Eye (tissue), 1 donor: Measurements from ENCODE around the gene HPCAL1.
"Not testable (repeated sequence)": the region's sequence is repeated elsewhere in the genome, so short reads cannot be mapped to it uniquely, and the experiment has no call there.

ENCODE experiments used
- DNase-seq: peaks from one replicate; pipeline ENCODE4 v3.0.0-alpha.2; 2015

Gene HPCAL1

DNA sequence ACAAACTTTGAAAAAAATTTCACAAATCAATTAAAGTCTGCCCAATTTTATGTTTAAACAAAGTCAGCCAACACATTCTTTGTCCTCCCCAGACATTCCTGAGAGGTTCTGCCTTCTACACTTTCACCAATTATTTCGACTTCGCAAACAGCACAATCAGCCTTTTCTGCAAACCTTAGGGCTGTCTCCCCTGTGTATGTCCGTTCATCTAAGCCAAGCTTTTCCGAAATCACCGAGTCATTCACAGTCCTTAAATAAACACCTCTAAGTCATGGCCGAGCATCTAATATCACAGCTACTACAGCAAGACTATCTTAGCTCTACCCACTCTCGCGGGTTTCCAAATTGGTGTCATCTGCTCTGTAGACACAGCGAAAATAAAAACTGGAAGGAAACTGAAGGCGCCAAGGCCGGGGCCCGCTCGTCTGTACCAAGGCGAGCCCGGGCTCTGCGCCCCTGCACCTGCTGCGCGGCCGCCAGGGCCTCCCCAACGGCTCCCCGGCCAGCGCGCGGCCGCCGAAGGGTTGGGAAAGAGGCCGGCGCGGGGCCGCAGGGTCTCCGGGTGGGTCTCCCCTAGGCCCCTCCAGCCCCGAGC, 144.7 kb downstream of the HPCAL1 start:
- DNase-seq, result peak; percentile 75

DNA sequence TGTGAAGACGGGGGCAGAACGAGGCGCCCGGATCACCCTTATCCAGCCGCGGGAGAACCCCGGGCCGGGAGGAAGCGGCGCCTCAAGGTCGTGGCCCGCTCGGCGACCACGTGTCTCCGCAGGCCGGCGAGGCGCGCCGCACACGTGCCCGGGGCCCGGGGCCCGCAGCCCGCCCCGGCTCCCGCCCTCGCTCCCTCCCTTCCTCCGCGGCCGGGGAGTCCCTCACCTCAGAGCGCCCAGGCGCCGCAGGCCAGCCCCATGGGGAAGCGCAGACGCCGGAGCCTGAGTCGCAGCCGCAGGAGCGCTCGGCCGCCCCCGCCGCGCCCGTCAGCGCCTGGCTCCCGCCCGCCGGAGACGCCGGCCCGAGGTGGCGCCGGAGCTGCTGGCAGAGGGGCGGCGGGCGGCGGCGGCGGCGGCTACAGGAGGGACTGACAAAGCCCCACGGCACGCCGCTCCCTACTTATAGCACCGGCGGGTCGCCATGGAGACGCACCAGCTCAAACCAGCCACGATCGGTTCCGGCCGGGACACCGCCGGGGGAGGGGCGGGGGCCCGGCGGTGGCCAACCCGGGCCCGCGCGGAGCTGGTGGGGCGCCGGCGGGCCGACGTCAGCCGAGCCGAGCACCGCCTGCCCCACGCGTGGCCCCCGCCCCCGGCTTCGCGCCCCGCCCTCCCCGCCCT, 145.3 kb downstream of the HPCAL1 start, which contains the start of gene ODC1:
ODC1 (minus strand) TSS at position 433 of the 681 bp plus-strand sequence. CDS start 3,295 bp downstream, outside the sequence.
- DNase-seq, result peak; percentile 96

DNA sequence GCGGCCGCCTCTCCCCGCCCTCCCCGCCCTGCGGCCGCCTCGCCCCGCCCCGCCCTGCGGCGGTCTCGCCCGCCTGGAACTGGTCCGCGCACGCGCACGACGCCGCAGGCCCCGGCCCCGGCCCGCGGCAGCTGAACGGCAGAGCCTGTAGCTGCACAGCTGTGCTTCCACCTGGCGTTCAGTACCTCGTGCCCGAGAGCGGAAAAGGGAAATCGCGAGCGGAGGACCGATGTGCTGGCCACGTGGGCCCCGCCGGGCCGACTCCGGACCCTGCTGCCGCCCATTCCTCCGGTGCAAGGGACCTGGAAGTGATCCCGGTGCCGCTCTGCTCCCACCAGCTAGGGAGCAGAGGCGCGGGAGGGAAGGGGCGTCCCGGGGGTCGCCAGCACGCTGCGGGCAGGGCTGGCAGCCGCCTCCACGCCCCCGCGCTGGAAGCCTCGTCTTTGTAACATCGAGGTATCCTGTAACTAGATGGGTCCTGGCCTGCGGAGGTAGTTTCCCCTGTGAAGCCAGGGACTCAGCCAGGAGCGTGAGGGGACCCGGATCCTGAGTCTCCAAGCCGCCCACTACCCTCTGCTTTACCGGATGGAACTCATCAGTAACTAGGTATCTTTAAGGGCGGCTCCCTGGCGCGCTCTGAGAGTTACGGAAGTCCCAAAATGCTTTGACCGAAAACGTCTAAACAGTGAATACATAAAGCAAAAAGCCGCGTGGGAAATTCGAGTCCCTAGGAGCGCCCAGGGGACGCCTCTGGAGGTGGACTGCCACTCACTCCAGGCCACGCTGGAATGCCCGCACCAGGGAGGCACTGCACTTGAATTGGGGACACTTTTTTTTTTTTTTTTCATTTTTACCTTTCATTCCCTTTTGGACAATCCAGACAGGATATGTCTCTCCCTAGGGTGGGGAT, 146.1 kb downstream of the HPCAL1 start:
- DNase-seq, result peak; percentile 96

DNA sequence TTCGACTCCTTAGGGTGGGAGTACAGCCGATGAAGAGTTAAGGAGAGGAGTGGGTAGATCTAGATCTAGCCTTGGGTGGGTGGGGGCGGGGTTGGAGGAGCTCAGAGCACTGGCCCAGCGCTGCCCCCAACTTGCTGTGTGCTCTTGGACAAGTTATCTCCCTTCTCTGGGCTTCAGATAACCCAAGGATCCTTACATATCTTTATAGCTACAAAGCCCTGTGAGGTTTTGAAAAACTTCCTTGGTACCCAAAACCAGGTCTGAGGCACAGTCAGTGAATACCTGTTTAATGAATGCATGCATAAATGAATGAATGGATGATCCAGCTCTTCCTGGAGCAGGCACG, 146.8 kb downstream of the HPCAL1 start:
- no peak for DNase-seq

DNA sequence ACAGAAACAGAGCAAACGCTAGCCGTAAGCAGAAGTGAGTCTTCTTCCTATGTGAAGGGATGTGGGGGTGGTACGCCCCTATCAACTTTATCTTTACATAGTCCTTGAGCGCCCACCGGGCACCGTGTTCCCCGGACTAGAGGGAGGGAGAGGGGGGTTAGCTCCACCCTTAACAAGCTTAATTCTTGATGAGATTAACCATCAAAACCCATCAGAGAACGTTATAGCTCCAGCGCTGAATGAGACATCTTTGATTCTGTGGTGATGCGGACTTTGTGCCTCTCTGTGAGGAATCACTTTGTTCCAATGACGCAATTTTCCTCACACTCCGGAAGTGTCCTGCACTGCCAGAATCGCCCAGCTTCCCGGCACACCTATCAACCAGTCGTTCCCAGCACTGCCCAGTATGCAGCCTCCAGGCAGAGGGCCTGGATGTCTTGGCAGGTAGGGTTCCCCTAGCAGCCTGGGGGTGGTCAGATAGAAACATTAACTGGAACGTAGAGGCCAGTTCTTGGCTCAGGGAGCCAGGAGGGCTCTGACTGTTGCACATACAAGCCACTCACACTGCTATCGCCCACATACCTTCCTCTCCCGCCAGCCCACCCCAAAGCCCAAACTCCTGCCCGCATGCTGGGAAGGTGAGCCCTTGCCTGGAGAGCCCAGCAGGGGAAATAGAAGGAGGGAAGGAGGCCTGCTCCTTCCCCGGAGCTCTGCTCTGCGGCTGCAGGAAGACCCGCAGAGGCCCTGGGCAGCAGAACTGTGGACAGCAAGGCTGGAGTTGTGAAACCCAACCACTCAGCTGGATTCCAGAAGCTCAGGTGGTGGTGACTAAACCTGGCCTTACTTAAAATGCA, 147.4 kb downstream of the HPCAL1 start:
- no peak for DNase-seq

DNA sequence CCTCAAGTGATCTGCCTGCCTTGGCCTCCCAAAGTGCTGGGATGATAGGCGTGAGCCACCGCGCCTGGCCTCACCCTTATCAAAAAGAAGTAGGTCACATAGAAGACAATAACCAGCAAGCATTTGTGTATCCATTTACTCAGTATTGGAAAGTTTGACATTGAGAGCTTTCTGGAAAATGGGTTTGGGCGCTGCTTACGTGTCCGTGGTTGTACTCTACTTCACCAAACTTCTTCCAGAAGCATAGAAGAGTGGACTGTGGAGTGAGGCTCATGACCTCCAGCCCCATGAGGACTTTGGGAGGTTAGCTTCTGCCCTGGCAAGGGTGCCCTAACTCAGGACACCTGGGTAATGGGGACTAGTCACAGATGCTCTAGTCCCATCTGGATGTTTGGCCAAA, 149.1 kb downstream of the HPCAL1 start:
- no peak for DNase-seq

DNA sequence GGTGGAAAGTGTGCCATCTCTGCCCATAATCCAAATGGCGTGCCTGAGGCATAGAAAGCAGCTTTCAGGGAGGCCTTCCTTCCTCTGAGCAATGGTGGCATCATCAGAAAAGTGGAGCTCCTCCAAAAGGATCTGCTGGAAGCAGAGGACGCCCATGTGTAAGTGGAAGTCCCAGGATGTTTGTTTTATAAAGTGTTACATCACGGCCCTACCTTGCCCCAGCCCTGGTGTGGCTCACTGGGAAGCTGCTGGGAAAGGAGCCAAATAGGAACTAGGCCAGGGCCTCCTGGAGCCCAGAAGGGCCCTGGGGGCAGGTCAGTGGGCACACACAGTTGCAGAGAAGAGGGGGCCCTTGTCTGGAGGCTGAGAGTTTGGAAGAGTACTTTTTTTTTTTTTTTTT, 149.6 kb downstream of the HPCAL1 start:
- no peak for DNase-seq

DNA sequence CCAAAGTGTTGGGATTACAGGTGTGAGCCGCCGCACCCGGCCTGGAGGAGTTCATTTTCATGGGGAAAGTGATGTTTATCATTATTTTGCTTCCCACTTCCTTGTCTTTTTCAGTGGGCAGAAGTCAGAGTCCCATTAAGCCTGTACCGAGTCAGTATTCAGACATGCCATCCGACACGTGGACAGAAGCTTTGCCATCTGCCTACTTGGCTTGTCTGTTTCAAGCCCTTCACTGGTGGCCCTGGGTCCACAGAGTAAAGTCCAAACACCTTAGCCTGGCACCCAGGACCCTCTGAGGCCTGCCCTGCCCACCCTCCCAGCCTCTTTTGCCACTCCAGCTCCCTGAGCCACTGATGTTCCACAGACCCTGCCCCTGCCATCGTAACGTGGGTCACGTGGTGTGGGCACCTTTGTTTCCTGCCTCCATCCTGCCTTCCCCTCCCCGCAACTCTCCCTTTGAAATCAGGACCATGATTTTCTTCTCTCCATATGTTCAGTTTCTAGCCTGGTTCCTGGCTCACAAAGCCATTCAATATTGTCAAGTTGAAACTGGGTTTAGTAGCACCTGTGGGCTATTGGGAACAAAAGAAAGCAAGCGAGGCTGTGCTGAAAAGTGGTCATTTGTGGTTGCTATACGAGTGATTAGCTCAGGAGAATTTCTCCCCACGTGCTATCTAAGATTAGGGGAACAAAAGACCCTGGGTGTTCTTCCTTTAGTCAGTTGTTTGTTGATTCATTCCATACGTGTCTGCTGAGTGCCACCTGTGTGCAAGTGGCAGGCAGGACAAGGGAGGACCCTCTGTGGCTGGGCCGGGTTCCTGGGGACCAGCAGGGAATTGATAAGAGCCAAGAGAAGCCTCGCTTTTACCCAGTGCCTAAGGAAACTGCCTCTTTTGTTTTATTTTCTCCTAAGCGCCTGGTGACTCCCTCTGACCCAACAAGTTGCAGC, 150.5 kb downstream of the HPCAL1 start:
- no peak for DNase-seq

DNA sequence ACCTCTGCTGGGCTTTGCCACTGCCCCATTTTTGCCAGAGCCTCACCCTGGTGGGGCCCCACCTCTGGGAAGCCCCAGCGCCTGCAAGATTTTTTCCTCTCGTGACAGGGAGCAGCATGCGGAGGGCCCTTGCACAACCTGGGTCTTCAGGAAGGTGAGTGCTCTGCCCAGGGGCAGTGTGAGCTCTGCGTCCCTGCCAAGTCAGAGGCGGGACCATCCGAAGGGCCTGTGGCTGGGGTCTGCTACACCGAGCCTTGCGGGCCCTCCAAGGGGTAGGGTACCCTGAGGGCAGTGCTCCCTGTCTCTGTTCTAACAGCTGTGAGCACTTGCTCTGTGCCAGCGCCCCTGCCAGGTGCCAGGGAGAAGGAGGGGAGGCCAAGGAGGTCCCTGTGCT, 151.2 kb downstream of the HPCAL1 start:
- DNase-seq, result no peak

DNA sequence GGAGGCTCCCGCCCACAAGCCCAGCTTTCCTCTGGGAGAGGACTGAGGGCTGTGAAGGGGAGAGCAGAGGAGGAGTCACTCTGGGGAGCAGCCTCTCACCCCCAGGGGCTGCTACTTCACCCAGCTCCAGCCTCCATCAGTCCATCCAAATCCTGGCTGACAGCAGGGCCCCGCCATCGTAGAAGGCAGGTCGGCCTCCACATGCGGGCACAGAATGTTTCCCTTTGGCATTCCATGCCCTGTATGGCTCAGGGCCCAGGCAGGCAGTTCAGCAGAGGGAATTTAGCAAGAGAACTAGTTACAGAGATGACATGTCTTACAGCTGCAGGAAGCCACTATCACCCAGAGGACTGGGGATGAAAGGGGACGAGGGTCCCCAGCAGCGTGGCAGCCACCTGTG, 151.8 kb downstream of the HPCAL1 start:
- no peak for DNase-seq

DNA sequence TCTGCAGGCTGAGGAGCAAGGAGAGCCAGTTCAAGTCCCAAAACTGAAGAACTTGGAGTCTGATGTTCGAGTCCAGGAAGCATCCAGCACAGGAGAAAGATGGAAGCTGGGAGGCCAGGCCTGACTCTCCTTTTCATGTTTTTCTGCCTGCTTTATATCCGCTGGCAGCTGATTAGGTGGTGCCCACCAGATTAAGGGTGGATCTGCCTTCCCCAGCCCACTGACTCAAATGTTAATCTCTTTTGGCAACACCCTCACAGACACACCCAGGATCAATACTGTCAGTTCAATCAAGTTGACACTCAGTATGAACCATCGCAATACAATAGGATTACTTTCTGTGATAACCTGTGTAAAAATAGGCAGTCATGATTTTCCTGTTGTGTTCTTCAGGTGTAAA, 154.5 kb downstream of the HPCAL1 start:
- DNase-seq, result not testable (repeated sequence)

DNA sequence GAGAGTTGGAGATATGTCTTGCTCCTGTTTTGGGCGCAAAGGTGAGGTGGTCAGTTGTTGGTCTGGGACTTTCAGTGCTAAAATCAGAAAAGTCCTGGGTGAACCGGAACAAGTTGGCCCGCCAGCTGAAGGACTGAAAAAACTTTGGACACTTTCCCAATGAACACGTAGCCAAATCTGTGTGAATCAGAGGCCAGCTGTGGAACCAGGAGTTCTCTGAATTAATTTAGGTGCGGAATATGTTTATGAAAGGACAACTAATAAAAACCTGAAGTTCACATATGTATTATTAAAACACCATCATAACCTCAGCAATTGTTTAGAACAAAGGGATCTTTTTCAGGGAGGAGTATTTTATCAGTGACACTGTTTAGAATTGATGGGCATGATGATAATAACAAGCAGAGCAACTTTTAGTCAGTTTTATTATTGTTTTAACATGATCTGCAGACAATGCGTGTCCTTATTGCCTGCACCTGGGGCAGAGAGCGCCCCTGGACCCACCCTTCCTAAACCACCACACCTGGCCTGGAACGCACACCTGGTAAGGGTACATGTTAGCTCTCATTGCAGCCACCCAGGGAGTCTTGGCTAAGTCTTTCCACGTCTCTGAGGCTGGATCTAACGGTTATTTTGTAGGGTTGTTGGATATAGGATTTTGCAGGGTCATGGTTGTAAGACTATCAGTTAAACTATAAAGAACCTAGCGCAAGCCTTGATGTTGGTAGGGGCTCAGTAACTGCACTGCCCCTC, 155.3 kb downstream of the HPCAL1 start:
- DNase-seq, result no peak

DNA sequence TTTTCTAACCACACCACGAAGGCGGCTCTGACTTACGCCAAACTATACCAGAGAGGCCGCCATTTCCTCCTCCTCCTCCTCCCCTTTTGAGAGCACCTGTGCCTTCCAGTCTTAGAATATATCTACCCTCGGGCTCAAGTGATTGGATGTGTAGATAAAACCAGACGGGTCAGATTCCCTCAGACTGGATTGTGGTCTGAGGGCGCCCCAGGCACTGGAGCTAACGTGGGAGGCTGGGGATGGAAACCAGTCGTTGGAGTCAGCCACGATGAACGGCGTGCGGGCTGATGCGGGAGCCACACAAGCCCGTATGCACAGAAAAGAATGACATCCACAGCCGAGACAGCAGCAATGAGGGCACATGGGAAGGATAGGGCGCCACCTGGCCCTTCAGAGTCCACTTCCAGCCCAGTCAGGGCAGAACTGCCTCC, 157.7 kb downstream of the HPCAL1 start:
- no peak for DNase-seq

DNA sequence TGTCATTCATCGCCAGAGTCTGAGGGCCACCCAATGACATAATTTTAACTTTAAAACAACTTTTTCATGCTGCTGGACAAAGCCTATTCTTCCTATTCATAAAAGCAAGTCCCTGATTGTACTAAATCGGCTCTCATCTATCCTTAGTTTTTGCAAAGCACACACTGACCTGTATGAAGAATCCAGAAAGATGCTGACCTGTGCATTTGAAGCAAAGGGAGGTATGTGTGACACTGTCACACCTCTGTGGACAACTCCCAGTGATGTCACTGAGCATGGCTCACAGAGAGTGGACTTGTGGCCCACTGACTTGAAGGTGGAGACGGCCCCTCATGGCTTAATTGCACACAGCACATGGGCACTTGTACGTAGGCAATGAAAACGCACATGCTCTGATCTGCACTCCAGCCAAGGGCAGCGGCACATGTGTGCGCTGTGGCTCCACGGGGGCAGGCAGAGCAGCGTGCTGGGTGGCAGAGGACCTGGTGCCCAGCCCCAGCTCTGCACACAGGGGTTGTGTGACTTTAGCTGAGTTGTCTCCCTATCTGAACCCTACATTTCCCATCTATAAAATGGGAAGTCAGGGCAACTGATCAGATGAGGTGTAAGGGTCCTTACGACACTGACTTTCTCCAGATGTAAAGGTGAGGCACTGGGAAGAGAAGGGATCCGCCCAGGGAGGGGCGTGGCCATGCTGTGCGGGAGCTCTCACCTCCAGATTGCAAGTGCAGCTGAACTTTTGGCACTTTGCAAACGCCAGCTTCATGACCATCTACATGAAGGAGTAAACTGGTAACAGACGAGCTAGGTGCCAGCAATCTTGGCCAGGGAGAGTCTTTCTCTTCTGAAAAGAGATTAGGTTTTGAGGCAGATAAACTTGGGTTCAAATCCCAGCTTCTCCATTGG, 159.7 kb downstream of the HPCAL1 start:
- no peak for DNase-seq

DNA sequence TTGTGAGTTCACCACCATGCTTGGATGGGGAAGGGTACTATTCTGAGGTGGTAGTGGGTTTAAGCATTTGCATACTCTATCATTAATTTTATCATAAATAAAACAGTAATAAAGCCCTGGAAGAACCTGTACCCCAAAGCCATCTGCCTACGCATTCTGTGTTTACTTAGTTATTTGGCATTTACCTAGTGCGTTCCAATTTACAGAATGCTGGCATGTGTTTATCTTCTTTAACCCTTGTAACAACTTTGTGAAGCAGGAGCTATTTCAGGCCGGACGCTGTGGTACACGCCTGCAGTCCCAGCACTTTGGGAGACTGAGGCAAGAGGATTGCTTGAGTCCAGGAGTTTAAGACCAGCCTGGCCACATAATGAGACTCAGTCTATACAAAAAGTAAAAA, 163.2 kb downstream of the HPCAL1 start:
- no peak for DNase-seq

DNA sequence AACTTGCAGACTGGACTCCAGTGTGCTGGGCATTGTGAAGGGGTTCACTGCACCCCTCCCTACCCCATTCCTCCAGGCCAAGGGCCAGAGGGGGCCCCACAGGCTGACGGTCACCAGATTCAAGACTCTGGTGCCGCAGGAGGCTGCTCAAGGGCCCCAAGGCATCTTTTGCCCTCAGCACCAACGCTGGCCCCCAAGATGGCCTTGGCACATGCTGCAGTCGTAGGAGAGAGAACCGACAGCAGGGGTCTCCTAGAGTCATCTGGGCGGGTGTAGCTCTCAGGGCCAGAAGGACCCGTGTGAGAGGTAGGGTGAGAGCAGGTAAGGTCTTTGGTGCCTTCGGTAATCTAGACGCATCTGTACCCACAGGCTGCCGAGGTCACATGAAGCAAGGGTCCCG, 164.1 kb downstream of the HPCAL1 start:
- DNase-seq, result no peak

DNA sequence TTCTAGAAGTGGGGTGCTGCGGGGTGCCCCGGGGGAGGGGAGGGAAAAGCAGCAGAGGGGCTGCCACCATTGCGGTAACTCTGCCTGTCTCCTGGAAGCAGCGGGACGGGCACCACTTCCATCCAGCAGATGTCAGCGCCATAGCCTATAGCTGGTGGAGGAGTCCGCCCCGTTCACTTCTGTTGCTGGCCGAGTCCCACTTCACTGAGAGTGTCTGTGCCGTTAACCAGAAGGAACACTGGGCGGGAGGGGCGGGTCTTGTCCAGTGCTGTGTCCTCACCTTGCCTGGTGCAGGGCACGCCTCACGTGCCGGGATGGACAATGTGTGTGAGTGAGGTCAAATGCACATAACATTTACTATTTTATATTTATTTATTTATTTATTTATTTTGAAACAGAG, 164.7 kb downstream of the HPCAL1 start:
- no peak for DNase-seq

DNA sequence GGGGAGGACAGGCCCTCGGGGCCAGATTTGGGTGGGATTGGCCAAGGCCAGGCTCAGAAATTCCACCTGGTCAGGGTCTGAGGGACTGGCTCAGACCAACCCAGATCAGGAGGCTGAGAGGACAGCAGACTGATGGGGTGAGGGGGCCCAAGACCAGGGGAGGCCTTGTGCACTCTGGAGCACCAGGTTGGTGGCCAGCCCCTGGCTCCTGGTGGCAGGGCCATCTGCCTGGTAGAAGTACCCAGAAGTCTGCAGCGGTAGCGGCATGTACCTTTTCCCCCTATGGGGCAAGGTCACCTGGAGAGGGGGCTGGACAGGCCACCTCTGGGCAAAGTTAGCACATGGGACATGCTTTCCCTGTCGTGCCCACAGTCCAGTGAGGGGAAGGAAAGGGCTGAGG, 166.6 kb downstream of the HPCAL1 start:
- no peak for DNase-seq

DNA sequence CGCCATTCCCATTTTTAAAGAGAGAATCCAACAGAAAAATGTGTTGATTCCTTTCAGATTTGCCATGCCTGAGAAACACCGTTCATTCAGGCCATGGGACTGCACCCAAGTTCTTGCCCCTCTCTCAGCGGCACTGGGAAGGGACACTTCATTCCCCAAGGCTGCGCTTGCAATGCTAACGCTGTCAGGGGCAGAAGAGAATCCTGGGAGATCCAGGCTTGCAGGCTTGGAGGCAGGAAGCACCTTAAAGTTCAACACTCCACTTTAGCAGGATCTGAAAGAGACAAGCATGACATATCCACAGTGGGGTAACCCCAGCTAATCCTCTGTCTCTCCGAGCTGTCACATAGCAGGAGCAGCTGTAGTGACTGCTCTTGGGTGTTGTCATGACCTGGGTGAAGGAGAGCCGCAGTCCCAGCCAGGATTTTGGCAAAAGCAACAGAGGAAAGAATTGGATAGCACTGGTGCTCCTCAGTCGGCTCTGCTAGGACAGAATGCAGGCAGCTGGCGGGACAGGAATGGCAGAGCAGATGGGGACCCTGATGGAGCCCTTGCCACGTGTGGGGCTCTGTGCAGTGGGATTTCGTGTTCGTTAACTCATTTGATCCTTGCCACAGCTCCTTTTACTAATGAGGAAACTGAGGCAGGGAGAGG, 167.4 kb downstream of the HPCAL1 start:
- DNase-seq, result no peak
